Measurements from ENCODE around the gene ZNF664. TPM values are rescaled to one million over a fixed set of nuclear protein-coding genes. Genes with fewer than 3 reads are reported as not detected.

Gene ZNF664
- total and polyA plus RNA-seq, 2 of the 13 experiments (the other 11 are each of a cell fraction or from before 2014, with no cell fraction given) = 43.9 to 56.5 TPM

GRCh38 chr12:123958462-123958861 is 14.6 kb upstream of the ZNF664 start:
- Histone ChIP-seq H3K4me2 (ENCODE audit: low read depth, low read length) (no peak overlapping the region), H3K27me3 (ENCODE audit: control insufficient read depth in 1 of 2, insufficient read depth in 2 of 2, low read length in 2 of 2) (no peaks in the 10 kb centered on the region), H3K4me3 (replicated peaks in 1 of 3; ENCODE audit: insufficient read depth in 1 of 3, low read depth in 2 of 3, low read length in 3 of 3) (no peak overlapping the region), H4K20me1 (ENCODE audit: insufficient read depth, low read length) (no peaks in the 10 kb centered on the region), H3K4me1 (ENCODE audit: insufficient read depth, low read length) (no peaks in the 10 kb centered on the region), H3K79me2 (ENCODE audit: insufficient read depth, low read length) (no peaks in the 10 kb centered on the region), H3K9ac (ENCODE audit: insufficient read depth, low read depth, low read length) (no peak overlapping the region), H3K9me3 (ENCODE audit: low read length) (no peaks in the 10 kb centered on the region), H2AFZ (ENCODE audit: low read length) (no peak overlapping the region), H3K27ac (ENCODE audit: extremely low read length, insufficient read depth, low read length) (no peak overlapping the region), H3K36me3 (replicated peaks in 1 of 2; ENCODE audit: control insufficient read depth in 1 of 2, insufficient read depth in 2 of 2, low read length in 2 of 2) (no peaks in the 10 kb centered on the region)
- TF ChIP-seq ATF1 (CRISPR knock-in tag; IDR thresholded peaks at IDR 0.05) (no peak), CREB1 (IDR thresholded peaks at IDR 0.05) (no peak), CREB1 (CRISPR knock-in tag; IDR thresholded peaks at IDR 0.05) (no peak), SMARCC2 (IDR thresholded peaks at IDR 0.05) (no peak), SPEN (CRISPR knock-in tag; IDR thresholded peaks at IDR 0.05; ENCODE audit: low read depth) (no peak), ZNF331 (CRISPR knock-in tag; IDR thresholded peaks at IDR 0.05) (no peak), GRHL1 (CRISPR knock-in tag; conservative IDR thresholded peaks at IDR 0.05) (no peak), BCL6 (CRISPR knock-in tag; IDR thresholded peaks at IDR 0.05) (no peak), ZNF768 (CRISPR knock-in tag; IDR thresholded peaks at IDR 0.05) (no peak), ZNF589 (CRISPR knock-in tag; conservative IDR thresholded peaks at IDR 0.05) (no peak), MTA3 (CRISPR knock-in tag; IDR thresholded peaks at IDR 0.05) (no peak), CREM (IDR thresholded peaks at IDR 0.05) (no peak), CREM (CRISPR knock-in tag; IDR thresholded peaks at IDR 0.05) (no peak)
- BruUV-seq (replicated peaks) = no TSS peak
- POLR2A ChIA-PET = no interaction called here
- DNase-seq (ENCODE audit: low spot score) (no peak), ATAC-seq (no peak), FAIRE-seq (no peak)
- 85% methylated on average over 8 of the region's 8 CpGs for WGBS (ENCODE audit: low lambda C conversion rate)
- in situ Hi-C loops (cut with HindIII; ENCODE audit: extremely low pct_ligation_motif_present, low pct_unique_long_range_greater_than_20kb) = no loop called here
- CTCF ChIA-PET (ENCODE audit: low intra/inter-chr PET ratio, low total read pairs) = no interaction called here
- intact Hi-C loops (cut with micrococcal nuclease; ENCODE audit: unreplicated experiment) = no loop called here
